ENCODE results near the gene FKBP8.

The FKBP8 gene

GRCh38 chr19:18496167-18496979, 47.0 kb downstream of the FKBP8 start:
- Histone ChIP-seq H3K9me3 (ENCODE audit: control insufficient read depth, insufficient read depth, low read length) (no peaks in the 10 kb centered on the region), H3K9ac (ENCODE audit: low read depth, low read length) (no peak overlapping the region; the same call in 1 of the 2 replicates), H3K4me1 (ENCODE audit: insufficient read depth, low read length) (peaks cover 15% of the 10 kb centered on the region; the same call in 1 of the 2 replicates), H3K36me3 (ENCODE audit: insufficient read depth, low read length) (no peaks in the 10 kb centered on the region)

GRCh38 chr19:18495204-18495911, 48.0 kb downstream of the FKBP8 start:
- no peaks in the 10 kb centered on the region for H3K9me3 ChIP-seq (ENCODE audit: control insufficient read depth, insufficient read depth, low read length)
- peaks cover 15% of the 10 kb centered on the region; the same call in 1 of the 2 replicates for H3K4me1 ChIP-seq (ENCODE audit: insufficient read depth, low read length)
- H3K9ac ChIP-seq (ENCODE audit: low read depth, low read length) = no peak overlapping the region
- H3K36me3 ChIP-seq (ENCODE audit: insufficient read depth, low read length) = no peaks in the 10 kb centered on the region

GRCh38 chr19:18494267-18494607, 49.1 kb downstream of the FKBP8 start:
- Histone ChIP-seq H3K36me3 (ENCODE audit: insufficient read depth, low read length) (no peaks in the 10 kb centered on the region), H3K9ac (ENCODE audit: low read depth, low read length) (no peak overlapping the region), H3K9me3 (ENCODE audit: control insufficient read depth, insufficient read depth, low read length) (no peaks in the 10 kb centered on the region), H3K4me1 (ENCODE audit: insufficient read depth, low read length) (peaks cover 15% of the 10 kb centered on the region; the same call in 1 of the 2 replicates)

- no peaks in the 10 kb centered on the region for H3K9me3 ChIP-seq (ENCODE audit: control insufficient read depth, insufficient read depth, low read length)
- H3K36me3 ChIP-seq (ENCODE audit: insufficient read depth, low read length) = no peaks in the 10 kb centered on the region
- peaks cover 20% of the 10 kb centered on the region for H3K4me1 ChIP-seq (ENCODE audit: insufficient read depth, low read length)
- H3K9ac ChIP-seq (ENCODE audit: low read depth, low read length) = no peak overlapping the region
Observed at GRCh38 chr19:18493440-18494266, 49.7 kb downstream of the FKBP8 start.

GRCh38 chr19:18491995-18492953, 51.1 kb downstream of the FKBP8 start:
- no peaks in the 10 kb centered on the region for H3K9me3 ChIP-seq (ENCODE audit: control insufficient read depth, insufficient read depth, low read length)
- H3K36me3 ChIP-seq (ENCODE audit: insufficient read depth, low read length) = no peaks in the 10 kb centered on the region
- peaks cover 22% of the 10 kb centered on the region for H3K4me1 ChIP-seq (ENCODE audit: insufficient read depth, low read length)
- no peak overlapping the region for H3K9ac ChIP-seq (ENCODE audit: low read depth, low read length)

- no peaks in the 10 kb centered on the region for H3K9me3 ChIP-seq (ENCODE audit: control insufficient read depth, insufficient read depth, low read length)
- H3K36me3 ChIP-seq (ENCODE audit: insufficient read depth, low read length) = no peaks in the 10 kb centered on the region
- peaks cover 25% of the 10 kb centered on the region for H3K4me1 ChIP-seq (ENCODE audit: insufficient read depth, low read length)
- H3K9ac ChIP-seq (ENCODE audit: low read depth, low read length) = no peak overlapping the region
Observed at GRCh38 chr19:18490728-18491127, 52.6 kb downstream of the FKBP8 start.

GRCh38 chr19:18489627-18490184, 53.7 kb downstream of the FKBP8 start:
- Histone ChIP-seq H3K36me3 (ENCODE audit: insufficient read depth, low read length) (no peaks in the 10 kb centered on the region), H3K9me3 (ENCODE audit: control insufficient read depth, insufficient read depth, low read length) (no peaks in the 10 kb centered on the region), H3K9ac (ENCODE audit: low read depth, low read length) (no peak overlapping the region), H3K4me1 (ENCODE audit: insufficient read depth, low read length) (peaks cover 20% of the 10 kb centered on the region)

- H3K36me3 ChIP-seq (ENCODE audit: insufficient read depth, low read length) = no peaks in the 10 kb centered on the region
- no peaks in the 10 kb centered on the region for H3K9me3 ChIP-seq (ENCODE audit: control insufficient read depth, insufficient read depth, low read length)
- H3K4me1 ChIP-seq (ENCODE audit: insufficient read depth, low read length) = peaks cover 16% of the 10 kb centered on the region
- no peak overlapping the region for H3K9ac ChIP-seq (ENCODE audit: low read depth, low read length)
Observed at GRCh38 chr19:18488838-18489626, 54.3 kb downstream of the FKBP8 start.

GRCh38 chr19:18488403-18488723, 55.0 kb downstream of the FKBP8 start:
- Histone ChIP-seq H3K9ac (ENCODE audit: low read depth, low read length) (no peak overlapping the region), H3K9me3 (ENCODE audit: control insufficient read depth, insufficient read depth, low read length) (no peaks in the 10 kb centered on the region), H3K36me3 (ENCODE audit: insufficient read depth, low read length) (no peaks in the 10 kb centered on the region), H3K4me1 (ENCODE audit: insufficient read depth, low read length) (peaks cover 16% of the 10 kb centered on the region)

- Histone ChIP-seq H3K9me3 (ENCODE audit: control insufficient read depth, insufficient read depth, low read length) (no peaks in the 10 kb centered on the region), H3K9ac (ENCODE audit: low read depth, low read length) (no peak overlapping the region), H3K36me3 (ENCODE audit: insufficient read depth, low read length) (no peaks in the 10 kb centered on the region), H3K4me1 (ENCODE audit: insufficient read depth, low read length) (peaks cover 16% of the 10 kb centered on the region)
Observed at GRCh38 chr19:18487576-18488402, 55.6 kb downstream of the FKBP8 start.

- Histone ChIP-seq H3K4me1 (ENCODE audit: insufficient read depth, low read length) (peaks cover 16% of the 10 kb centered on the region), H3K36me3 (ENCODE audit: insufficient read depth, low read length) (no peaks in the 10 kb centered on the region), H3K9me3 (ENCODE audit: control insufficient read depth, insufficient read depth, low read length) (no peaks in the 10 kb centered on the region), H3K9ac (ENCODE audit: low read depth, low read length) (no peak overlapping the region)
Observed at GRCh38 chr19:18486746-18487145, 56.6 kb downstream of the FKBP8 start.

GRCh38 chr19:18484992-18485391, 58.4 kb downstream of the FKBP8 start:
- H3K4me1 ChIP-seq (ENCODE audit: insufficient read depth, low read length) = peaks cover 16% of the 10 kb centered on the region
- no peaks in the 10 kb centered on the region for H3K9me3 ChIP-seq (ENCODE audit: control insufficient read depth, insufficient read depth, low read length)
- H3K9ac ChIP-seq (ENCODE audit: low read depth, low read length) = no peak overlapping the region
- no peaks in the 10 kb centered on the region for H3K36me3 ChIP-seq (ENCODE audit: insufficient read depth, low read length)
